Tibial artery (tissue), 4 donors: ENCODE results near the gene NFIB.

Experiments
- DNase-seq, 2 donors: peaks; one replicate each; pipeline ENCODE4 v3.0.0-alpha.2; 2019
- H3K27ac ChIP-seq, 2 donors: fragments of 200-600 bp; sonication (generic) in 1 of 2; 1 replicate in 1 of 2; 2 replicates in 1 of 2; pipeline ENCODE4 v1.5.1; 2018 to 2019; ENCODE audit warnings: mild to moderate bottlenecking in 1 of 2
- H3K27me3 ChIP-seq, 2 donors: fragments of 200-600 bp; sonication (generic) in 1 of 2; one replicate each; pipeline versions ENCODE4 v1.5.1 to v1.6.0; 2016 to 2019
- H3K36me3 ChIP-seq, 3 donors: fragments of 200-600 bp; sonication (generic) in 2 of 3; one replicate each; pipeline ENCODE4 v1.5.1; 2016 to 2019; ENCODE audit warnings: mild to moderate bottlenecking in 2 of 3
- H3K4me1 ChIP-seq, 4 donors: fragments of 200-600 bp; sonication (generic) in 2 of 4; 1 replicate in 3 of 4; 2 replicates in 1 of 4; pipeline ENCODE4 v1.5.1; 2016 to 2019
- H3K4me3 ChIP-seq, 2 donors: fragments of 200-600 bp; sonication (generic) in 1 of 2; 1 replicate in 1 of 2; 2 replicates in 1 of 2; pipeline ENCODE4 v1.5.1; 2018 to 2019; ENCODE audit warnings: mild to moderate bottlenecking in 2 of 2
- H3K9me3 ChIP-seq, 3 donors: fragments of 200-600 bp; sonication (generic) in 1 of 3; one replicate each; pipeline ENCODE4 v1.5.1; 2016 to 2019
- CTCF ChIP-seq, 2 experiments: fragments of 200-600 bp in 1 of 2; fragments of 450-650 bp in 1 of 2; IDR thresholded peaks; one replicate each; pipeline ENCODE4 v1.5.1; 2017 to 2019; ENCODE audit warnings: antibody characterized with exemption in 2 of 2, mild to moderate bottlenecking in 1 of 2, moderate library complexity in 1 of 2
- intact Hi-C: fragments of 100-400 bp; cut with DNase I; formaldehyde crosslinking; loops from one replicate; pipeline ENCODE4 v1.15.0; 2023; ENCODE audit warnings: low total_unique reads

NFIB gene

DNA sequence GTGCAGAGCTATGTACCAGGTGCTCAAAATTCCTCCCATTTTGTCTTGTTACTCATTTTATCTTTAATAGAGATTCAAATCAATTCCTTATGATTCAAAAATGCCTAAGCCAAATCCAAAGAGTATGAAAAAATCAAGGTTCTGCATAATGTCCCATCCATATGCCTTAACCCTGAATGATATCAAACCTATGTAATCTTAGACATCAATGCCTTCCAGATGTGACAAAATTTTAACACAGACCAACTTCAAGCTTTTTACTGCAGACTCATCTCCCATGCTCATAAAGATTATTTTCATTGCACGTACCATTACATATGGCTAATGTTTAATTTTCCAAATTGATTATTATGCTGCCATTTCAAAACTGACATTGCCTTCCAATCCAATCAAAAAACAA, 122.4 kb downstream of the NFIB start:
- Histone ChIP-seq H3K27ac (no peak overlapping the region), H3K9me3 (no peaks in the 10 kb centered on the region), H3K4me3 (no peak overlapping the region), H3K27me3 (no peaks in the 10 kb centered on the region), H3K4me1 (peaks cover 0 to 87% (median 13%) of the 10 kb centered on the region in 4 donors), H3K36me3 (no peaks in the 10 kb centered on the region)
- intact Hi-C loops: no loop called here
- DNase-seq: no peak
- TF ChIP-seq CTCF (IDR thresholded peaks at IDR 0.05): no peak

- no peak overlapping the region for H3K4me3 ChIP-seq
- no peak for DNase-seq
These were observed 123.7 kb downstream of the NFIB start for GRCh38 chr9:14190240-14190639.

DNA sequence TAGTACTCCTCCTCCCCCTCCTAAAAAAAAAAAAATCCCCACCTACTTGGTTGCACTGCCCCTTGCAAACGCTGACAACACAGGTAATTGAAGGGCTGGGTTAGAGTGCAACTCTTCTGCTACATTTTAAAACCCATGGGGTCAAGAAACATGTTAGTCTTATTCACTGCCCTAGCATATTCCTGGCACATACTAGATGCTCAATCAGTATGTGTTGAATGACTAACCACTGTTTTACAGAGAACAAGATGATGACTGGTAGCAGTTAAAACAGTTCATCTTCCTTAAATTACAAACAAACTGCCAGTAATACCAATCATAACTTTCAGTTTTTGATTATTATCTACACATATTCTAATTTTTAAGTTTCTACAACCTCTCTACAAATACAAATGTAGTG, 124.4 kb downstream of the NFIB start:
- TF ChIP-seq CTCF (IDR thresholded peaks at IDR 0.05): no peak
- H3K9me3 ChIP-seq: no peaks in the 10 kb centered on the region
- no peaks in the 10 kb centered on the region for H3K27me3 ChIP-seq
- no peak overlapping the region for H3K27ac ChIP-seq
- intact Hi-C loops: no loop called here
- DNase-seq: no peak
- H3K4me3 ChIP-seq: no peak overlapping the region
- no peaks in the 10 kb centered on the region for H3K36me3 ChIP-seq
- H3K4me1 ChIP-seq: peaks cover 0 to 80% (median 12%) of the 10 kb centered on the region in 4 donors

More at GRCh38 chr9:14190240-14190639, 123.7 kb downstream of the NFIB start:
- TF ChIP-seq CTCF (IDR thresholded peaks at IDR 0.05): no peak
- Histone ChIP-seq H3K4me1 (peaks cover 0 to 86% (median 12%) of the 10 kb centered on the region in 4 donors), H3K27ac (no peak overlapping the region), H3K36me3 (no peaks in the 10 kb centered on the region), H3K27me3 (no peaks in the 10 kb centered on the region), H3K9me3 (no peaks in the 10 kb centered on the region)
- intact Hi-C loops: no loop called here

- Histone ChIP-seq H3K27ac (peak overlapping the region in 1 of 2 donors; percentile 2), H3K36me3 (no peaks in the 10 kb centered on the region), H3K9me3 (no peaks in the 10 kb centered on the region), H3K4me1 (peaks cover 0 to 76% (median 12%) of the 10 kb centered on the region in 4 donors), H3K4me3 (no peak overlapping the region), H3K27me3 (no peaks in the 10 kb centered on the region)
- TF ChIP-seq CTCF (IDR thresholded peaks at IDR 0.05): no peak
- no peak for DNase-seq
- intact Hi-C loops: no loop called here
These were observed 124.8 kb downstream of the NFIB start for GRCh38 chr9:14189146-14189545.

- DNase-seq: no peak
- Histone ChIP-seq H3K27me3 (no peaks in the 10 kb centered on the region), H3K36me3 (no peaks in the 10 kb centered on the region), H3K27ac (peak overlapping the region in 1 of 2 donors; percentile 2), H3K9me3 (no peaks in the 10 kb centered on the region), H3K4me1 (peaks cover 0 to 69% (median 12%) of the 10 kb centered on the region in 4 donors), H3K4me3 (no peak overlapping the region)
- intact Hi-C loops: no loop called here
- no peak for TF ChIP-seq CTCF (IDR thresholded peaks at IDR 0.05)
These were observed 125.4 kb downstream of the NFIB start for GRCh38 chr9:14188538-14188937.

DNA sequence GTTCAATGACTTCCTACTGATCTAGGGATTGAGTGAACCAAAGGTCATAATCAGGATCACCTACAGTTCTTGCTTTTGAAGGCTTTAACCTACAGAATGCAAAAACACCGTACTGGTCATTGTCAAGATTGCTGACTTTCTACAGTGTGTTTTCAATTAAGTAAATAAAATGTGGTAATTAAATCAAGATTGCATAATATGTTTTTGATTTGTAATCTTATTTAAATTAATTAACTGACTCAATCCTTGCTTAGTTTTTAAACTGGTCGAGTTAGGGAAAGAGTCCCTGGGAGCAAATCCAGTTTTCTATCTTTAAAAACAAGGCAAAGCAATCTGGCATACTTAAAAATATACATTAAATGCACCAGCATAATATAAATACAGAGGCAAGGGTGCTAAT, 125.9 kb downstream of the NFIB start:
- no peak for DNase-seq
- Histone ChIP-seq H3K4me1 (peaks cover 0 to 66% (median 14%) of the 10 kb centered on the region in 4 donors), H3K9me3 (no peaks in the 10 kb centered on the region), H3K27me3 (no peaks in the 10 kb centered on the region), H3K27ac (no peak overlapping the region), H3K4me3 (no peak overlapping the region), H3K36me3 (no peaks in the 10 kb centered on the region)
- intact Hi-C loops: no loop called here
- no peak for TF ChIP-seq CTCF (IDR thresholded peaks at IDR 0.05)
